Right forelimb (tissue), 1 donor: ENCODE measurements around the gene TOM1.

ENCODE experiments used
- DNase-seq: peaks from one replicate; pipeline ENCODE4 v3.0.0-alpha.2; 2018

Gene TOM1

GRCh38 chr22:35325209-35325608, 25.5 kb downstream of the TOM1 start:
- DNase-seq = no peak

DNA sequence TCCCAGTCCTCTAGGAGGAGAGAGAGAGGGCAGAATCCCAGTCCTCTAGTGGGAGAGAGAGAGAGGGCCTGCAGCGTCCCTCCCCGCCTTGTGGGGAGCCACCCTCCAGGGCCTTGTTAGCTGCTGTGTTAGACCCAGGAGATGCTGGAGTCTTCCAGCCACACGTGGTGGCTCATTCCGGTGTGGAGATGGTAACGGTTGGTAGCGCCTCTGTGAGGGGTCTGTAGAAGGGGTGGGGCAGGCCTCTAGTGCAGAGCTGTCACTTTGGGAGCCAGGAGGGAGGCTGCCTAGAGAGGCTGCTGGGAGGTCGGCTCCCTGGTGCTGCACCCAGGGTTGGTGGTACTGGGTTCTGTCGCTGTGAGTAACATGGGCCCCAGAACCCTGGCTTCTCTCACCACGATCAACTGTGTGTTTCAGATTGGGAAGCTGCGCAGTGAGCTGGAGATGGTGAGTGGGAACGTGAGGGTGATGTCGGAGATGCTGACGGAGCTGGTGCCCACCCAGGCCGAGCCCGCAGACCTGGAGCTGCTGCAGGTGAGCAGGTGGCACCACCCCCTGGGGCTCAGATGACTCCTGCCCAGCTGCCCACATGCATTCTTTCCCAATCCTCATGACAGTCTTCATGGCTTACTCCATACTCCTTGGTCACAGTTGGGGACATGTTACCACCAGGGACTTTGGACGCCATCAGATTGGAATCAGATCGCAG, 27.3 kb downstream of the TOM1 start:
- no peak for DNase-seq

- no peak for DNase-seq
Observed at GRCh38 chr22:35327690-35328471, 28.2 kb downstream of the TOM1 start.

- no peak for DNase-seq
Observed at GRCh38 chr22:35328472-35328885, 28.8 kb downstream of the TOM1 start.

DNA sequence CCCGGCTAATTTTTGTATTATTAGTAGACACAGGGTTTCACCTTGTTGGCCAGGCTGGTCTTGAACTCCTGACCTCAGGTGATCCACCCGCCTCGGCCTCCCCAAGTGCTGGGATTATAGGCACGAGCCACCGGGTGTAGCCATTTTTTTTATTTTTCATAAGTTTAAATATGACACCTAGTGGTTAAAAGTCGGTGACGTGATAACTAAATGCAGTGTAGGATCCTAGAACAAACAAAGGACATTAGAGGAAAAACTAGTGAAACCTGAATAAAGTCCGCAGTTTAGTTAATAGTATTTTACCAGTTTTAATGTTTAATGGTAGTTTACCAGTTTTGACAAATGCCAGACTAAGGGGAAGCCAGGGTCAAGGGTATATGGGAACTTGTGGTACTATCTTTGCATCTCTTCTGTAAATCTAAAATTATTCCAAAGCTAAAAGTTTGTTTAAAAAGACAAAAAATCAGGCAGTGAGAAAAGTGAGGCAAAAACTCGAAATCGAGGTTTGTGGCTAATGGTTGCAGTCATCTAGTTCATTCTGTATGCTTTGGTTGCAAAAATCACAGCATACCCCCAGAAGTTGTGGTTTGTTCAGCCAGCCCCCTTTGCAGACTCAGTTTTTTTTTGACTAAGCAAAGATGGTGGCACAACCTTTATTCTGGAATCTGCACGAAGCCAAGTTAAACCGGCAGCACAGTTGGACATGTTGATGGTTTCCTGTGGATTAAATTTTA, 29.6 kb downstream of the TOM1 start:
- DNase-seq = no peak

- DNase-seq = no peak
Observed at GRCh38 chr22:35330258-35330861, 30.7 kb downstream of the TOM1 start.

- DNase-seq = no peak
Observed at GRCh38 chr22:35332278-35332677, 32.6 kb downstream of the TOM1 start.

- DNase-seq = no peak
Observed at GRCh38 chr22:35333220-35333619, 33.5 kb downstream of the TOM1 start.

DNA sequence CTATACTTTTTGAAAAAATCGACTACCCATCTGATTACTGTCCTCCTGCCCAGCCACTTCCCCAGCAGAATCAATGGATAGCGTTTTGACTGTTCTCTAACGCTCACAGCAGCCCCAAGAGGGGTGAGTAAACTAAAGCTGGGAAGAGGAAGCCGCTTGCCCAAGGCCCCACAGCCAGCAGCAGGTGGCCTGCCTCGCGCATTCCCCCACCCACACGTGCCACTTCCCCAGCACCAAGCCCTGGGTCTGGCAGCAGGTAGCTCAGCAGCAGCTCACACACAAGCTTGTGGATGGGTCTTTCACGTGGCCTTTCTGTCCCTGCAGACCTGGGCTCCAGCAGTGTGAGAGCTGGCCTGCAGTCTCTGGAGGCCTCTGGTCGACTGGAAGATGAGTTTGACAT, 34.3 kb downstream of the TOM1 start:
- no peak for DNase-seq

DNA sequence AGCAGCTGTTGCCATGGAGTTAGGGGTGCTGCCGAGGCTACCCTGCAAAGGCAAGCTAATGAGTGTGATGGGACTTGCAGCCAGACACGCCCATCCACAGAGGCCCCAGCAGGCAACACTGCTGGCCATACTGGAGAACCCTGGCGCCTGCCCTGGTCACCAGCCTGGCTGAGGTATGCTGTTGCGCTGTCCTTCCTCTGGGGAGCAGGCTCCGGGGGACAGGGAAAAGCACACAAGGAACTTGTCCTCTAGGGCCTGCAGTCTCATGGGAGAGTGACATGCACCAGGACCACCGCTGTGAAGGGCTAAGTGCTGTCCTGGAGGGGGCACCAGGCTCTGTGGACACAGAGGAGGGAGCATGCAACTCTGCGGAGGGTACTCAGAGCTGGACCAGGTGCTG, 35.8 kb downstream of the TOM1 start:
- no peak for DNase-seq

- no peak for DNase-seq
Observed at GRCh38 chr22:35335936-35336781, 36.5 kb downstream of the TOM1 start.

DNA sequence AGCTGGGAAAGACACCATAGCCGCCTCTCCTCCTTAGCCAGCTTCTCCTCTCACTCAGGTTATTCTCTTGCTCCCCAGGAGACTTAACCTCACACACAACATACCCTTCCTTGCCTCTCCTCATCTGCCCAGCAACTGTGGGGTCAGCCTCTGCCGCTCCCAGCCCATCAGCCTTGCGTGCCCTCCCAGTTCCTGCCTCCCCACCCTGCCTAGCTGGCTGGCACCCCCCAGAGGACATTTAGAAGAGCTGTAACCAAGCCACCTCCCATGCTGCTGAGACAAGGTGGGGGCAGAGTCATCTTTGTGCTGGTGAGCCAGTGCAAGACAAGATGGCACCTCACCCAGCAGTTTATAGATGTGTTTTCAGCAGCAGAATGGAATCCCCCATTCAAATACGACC, 38.2 kb downstream of the TOM1 start:
- DNase-seq = no peak

DNA sequence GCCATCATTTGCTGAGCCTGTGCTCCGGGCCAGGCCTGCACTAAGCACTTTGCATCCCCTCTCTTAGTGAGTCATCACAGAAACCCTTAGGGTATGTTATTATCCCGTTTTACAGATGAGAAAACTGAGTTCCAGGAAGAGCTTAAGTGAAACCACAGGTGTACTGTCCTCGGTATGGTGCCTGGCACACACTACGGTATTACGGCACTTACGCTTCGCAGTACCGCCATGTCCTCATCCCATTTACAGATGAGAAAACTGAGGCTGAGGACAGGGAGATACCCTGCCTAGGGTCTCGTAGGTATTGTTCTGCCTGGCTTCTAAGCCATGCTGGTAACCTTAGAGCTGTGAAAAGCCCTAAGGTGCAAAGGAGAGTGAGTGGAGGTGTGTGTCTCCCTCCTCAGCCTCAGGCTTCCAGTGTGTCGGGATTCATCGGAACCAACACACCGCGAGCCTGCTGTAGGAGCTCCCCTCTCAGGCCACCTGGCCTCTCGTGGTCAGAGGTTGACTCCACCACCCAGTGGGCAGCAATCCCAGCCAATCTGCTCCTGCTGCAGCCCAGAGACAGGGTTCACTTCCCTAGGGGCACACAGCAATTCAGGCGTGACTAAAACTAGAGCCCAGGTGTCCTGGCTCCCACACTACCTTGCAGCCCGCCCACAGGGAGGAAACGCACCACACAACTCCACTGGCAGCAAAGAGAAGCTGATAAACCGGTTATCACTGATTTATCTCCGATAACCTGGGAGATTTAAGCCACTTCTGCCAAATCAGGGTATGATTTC, 41.6 kb downstream of the TOM1 start:
- no peak for DNase-seq

DNA sequence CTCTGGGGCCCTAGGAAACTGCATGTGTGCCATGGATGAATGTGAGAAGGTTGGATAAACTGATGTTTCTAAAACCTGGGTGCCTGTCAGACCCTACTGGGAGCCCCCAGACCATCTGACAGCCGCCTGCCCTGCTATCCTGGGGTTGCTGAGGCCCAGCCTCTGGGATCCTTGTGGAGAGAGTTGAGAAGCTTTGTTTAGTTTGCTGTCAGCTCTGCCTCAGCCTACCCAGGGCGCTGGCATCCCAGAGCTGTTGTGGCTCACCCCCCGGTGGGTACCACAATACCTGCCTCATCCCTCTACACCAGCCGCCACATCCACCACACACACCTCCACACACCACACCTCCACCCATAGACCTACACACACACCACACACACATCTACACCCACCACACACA, 42.7 kb downstream of the TOM1 start:
- DNase-seq = no peak

GRCh38 chr22:35343664-35344550, 44.2 kb downstream of the TOM1 start:
- DNase-seq = no peak

GRCh38 chr22:35344956-35345690, 45.4 kb downstream of the TOM1 start:
- DNase-seq = no peak

- no peak for DNase-seq
Observed at GRCh38 chr22:35345808-35346505, 46.3 kb downstream of the TOM1 start.

GRCh38 chr22:35346596-35347220, 47.0 kb downstream of the TOM1 start:
- no peak for DNase-seq

DNA sequence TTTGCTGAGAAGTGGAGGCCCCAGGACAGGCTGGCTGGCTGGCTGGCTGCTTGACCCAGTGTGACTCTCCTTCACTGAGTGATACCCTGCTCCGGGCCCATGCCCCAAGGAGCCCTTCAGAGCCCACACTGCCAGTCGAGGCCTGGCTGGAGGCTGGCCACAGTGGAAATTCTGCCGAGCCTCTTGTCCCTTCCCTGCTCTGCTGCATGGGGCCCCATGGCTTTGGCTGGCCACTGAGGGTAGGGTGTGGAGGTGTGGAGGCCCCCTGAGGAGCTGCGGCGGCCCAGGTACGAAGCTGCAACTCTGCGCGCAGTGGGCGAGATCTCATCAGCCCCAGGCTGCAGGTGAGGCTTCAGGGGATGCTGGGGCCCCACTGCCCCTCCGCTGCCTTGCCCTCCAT, 47.8 kb downstream of the TOM1 start:
- DNase-seq = no peak
